ENCODE measurements around the gene MIGA2.

MIGA2 gene

GRCh38 chr9:129075996-129076639, 39.7 kb downstream of the MIGA2 start:
- no peak for DNase-seq

DNA sequence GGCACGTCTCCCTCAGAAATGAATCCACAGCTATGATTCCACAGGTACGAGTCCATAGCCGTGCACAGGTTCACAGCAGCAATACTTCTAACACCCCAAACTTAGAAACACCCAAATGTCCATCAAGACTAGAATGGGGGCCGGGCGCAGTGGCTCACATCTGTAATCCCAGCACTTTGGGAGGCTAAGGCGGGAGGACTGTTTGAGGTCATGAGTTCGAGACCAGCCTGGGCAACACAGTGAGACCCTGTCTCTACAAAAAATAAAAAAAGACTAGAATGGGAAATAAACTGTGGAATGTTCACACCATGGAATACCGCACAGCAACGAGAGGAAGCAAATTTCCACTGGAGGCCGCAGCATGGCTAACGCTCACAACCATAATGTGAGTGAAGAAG, 40.2 kb downstream of the MIGA2 start:
- DNase-seq, result no peak

DNA sequence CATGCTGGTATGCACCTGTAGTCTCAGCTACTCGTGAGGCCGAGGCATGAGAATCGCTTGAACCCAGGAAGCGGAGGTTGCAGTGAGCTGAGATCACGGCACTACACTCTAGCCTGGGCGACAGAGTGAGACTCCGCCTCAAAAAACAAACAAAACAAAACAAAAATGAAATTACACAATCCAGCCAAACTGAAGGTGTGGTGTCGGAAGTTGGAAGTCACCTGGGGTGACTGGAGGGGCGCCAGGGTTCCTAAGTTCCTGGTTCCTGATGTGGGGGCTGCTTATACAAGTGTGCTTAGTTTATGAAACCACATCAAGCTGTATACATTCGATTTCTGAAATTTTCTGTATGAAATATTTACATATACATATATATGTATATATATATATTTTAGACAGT, 40.8 kb downstream of the MIGA2 start:
- DNase-seq, result no peak

GRCh38 chr9:129078691-129079503, 42.5 kb downstream of the MIGA2 start:
- DNase-seq, result no peak

DNA sequence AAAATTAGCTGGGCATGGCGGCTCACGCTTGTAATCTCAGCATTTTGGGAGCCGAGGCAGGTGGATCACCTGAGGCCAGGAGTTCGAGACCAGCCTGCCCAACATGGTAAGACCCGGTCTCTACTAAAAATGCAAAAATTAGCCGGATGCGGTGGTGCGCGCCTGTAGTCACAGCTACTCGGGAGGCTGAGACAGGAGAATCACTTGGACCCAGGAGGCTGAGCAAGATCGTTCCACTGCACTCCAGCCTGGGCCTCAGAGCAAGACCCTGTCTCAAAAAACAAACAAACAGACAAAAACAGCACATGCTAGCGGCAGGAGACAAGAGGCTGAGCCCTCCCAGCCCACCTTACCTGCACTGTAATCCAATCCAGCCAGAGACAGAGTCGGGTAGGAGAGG, 43.4 kb downstream of the MIGA2 start:
- DNase-seq, result no peak

DNA sequence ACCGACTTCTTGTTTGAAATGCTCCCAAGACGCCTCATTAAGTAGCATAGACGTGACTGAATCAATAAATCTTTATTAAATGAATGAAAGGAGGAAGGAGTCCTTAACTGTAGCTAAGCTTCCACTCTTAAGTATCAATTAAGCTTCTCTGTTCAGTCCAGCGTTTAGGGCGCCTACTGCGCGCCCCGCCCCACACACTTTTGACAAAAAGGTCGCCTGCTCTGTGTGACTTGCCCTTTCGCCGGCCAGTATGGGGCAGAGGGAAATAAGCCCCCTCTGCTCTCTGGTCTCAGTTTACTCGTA, 43.8 kb downstream of the MIGA2 start:
- DNase-seq, result peak; percentile 59

GRCh38 chr9:129080601-129081387, 44.4 kb downstream of the MIGA2 start, which contains the start of gene DOLPP1:
TSS of gene DOLPP1 (plus strand) at chr9:129081111. CDS start at chr9:129081132, 21 bp downstream.
- peak; percentile 99 for DNase-seq

- peak; percentile 50 for DNase-seq
These were observed 45.0 kb downstream of the MIGA2 start for GRCh38 chr9:129081388-129081904.

DNA sequence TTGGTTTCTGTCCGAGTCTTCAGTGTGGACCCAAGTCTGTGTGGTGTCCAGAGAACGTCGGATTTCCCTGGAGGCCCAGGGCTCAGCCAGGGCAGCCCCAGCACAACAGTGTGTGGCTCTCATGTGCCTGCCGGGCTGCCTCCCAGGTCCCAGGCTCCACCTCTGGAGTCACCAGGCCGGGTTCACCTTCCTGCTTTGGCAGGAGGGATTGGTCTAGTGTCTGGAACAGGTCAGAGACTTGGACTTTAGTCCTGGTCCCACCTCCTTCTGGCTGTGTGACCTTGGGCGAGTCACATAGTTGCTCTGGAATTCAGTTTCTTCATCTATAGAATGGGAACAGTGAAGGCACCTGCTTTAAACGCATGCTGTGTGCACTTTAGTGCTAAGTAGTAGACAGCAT, 47.7 kb downstream of the MIGA2 start:
- no peak for DNase-seq

GRCh38 chr9:129089246-129089645, 52.8 kb downstream of the MIGA2 start:
- no peak for DNase-seq

- no peak for DNase-seq
These were observed 57.4 kb downstream of the MIGA2 start for GRCh38 chr9:129093602-129094386.

DNA sequence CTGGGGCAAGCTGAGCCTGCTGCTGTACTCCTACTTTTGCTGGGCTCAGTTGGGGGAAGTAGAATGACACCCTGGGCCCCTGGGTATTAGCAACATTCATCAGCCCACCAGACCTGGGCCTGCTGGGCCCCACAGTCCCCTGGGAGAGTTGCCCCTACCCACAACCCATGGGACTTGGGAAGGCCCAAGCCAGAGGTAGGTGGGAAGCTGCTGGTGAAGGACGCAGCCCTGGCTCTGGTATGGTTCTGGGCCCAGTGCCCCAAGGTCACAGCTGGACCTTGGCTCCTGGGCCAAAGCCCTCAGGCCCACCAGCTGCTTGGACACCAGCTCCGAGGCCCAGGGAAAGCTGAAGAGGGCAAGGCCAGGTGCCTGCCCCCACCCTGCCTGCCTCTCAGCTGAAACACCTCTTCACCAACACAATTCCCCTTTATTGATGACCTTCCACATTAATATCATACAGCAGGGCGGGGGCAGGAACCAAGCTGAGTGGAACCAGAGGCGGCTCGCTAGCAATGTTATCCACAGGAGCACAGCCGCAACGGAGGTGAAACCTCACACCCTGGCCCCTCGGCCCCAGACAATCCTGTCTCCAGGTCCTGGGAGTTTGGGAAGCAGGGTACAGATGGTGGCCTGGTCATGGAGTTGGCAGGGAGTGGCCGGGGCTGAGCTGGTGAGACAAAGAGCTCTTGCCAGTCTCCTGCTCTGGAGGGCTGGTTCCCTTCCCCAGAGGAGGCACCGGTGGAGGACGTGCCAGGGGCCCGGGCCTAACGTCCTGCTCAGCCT, 58.2 kb downstream of the MIGA2 start:
- no peak for DNase-seq

DNA sequence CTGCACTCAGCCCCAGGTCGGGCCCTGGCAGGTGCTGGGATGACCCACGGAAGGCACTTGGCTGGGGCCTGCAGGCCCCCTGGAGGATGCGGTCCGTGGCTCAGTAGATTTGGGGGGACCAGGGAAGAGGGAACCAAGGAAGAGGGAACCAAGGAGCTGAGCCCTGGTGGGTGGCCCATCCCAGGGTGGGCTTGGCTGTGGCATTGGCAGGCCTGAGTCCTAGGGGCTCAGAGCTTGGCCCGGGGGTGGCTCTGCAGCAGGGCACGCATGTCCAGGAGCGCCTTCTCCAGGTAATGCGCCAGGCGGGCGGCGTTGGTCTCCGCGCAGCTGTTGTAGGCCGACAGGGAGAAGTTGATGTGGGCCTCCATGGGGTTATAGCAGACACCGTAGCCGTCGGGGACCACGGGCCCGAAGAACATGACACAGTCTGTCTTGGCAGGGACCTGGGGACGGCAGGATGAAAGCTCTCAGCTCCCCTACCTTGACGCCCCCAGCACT, 58.8 kb downstream of the MIGA2 start:
- DNase-seq, result no peak

- DNase-seq, result no peak
These were observed 59.5 kb downstream of the MIGA2 start for GRCh38 chr9:129095908-129096307.

- no peak for DNase-seq
These were observed 61.4 kb downstream of the MIGA2 start for GRCh38 chr9:129097671-129098306.

DNA sequence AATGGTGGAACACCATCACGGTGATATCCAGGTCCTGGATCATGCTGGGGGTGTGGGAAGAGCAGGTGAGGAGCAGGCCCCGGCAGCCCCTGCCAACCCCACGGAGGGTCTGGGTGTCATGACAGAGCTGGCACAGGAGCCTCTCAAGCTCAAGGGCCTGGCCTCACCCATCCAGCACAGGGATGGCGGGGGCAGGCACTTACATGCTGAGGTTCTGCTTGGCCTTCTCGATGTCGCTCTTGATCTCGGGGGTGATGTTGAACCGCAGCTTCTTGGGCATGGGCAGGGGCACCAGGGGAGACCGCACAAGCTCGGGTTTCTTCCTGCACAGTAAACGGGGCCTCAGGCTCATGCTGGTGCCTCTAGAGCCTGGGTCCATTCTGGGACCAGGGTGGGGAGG, 61.9 kb downstream of the MIGA2 start:
- DNase-seq, result no peak

- DNase-seq, result no peak
These were observed 64.2 kb downstream of the MIGA2 start for GRCh38 chr9:129100383-129101169.

- DNase-seq, result no peak
These were observed 64.9 kb downstream of the MIGA2 start for GRCh38 chr9:129101279-129101678.

- no peak for DNase-seq
These were observed 65.7 kb downstream of the MIGA2 start for GRCh38 chr9:129102095-129102525.
